Adrenal gland (tissue), 12 donors: Measurements from ENCODE around the gene TMPRSS3. TPM values are rescaled to one million over a fixed set of nuclear protein-coding genes. Genes with fewer than 3 reads are reported as not detected.

Experiments
- DNase-seq, 7 donors: peaks; one replicate each; pipeline ENCODE4 v3.0.0-alpha.2; 2019 to 2020
- H3K27ac ChIP-seq, 5 donors: fragments of 200-600 bp; sonication (generic) in 4 of 5; 1 replicate in 3 of 5; 2 replicates in 2 of 5; pipeline versions ENCODE4 v1.5.1 to v1.8.0; 2016 to 2020; ENCODE audit warnings: mild to moderate bottlenecking in 1 of 5
- H3K27me3 ChIP-seq: fragments of 200-600 bp; 2 replicates; pipeline ENCODE4 v1.8.0; 2021
- H3K36me3 ChIP-seq, 2 donors: fragments of 200-600 bp; replicated peaks in 1 of 2; 1 replicate in 1 of 2; 2 replicates in 1 of 2; pipeline versions ENCODE4 v1.5.1 to v1.8.0; 2018 to 2022
- H3K4me1 ChIP-seq, 2 donors: fragments of 200-600 bp; replicated peaks in 1 of 2; 1 replicate in 1 of 2; 2 replicates in 1 of 2; pipeline versions ENCODE4 v1.5.1 to v1.8.0; 2018 to 2021
- H3K4me3 ChIP-seq, 4 donors: fragments of 200-600 bp; sonication (generic) in 3 of 4; one replicate each; pipeline ENCODE4 v1.5.1; 2016 to 2018
- H3K9me3 ChIP-seq, 3 donors: fragments of 200-600 bp; sonication (generic) in 1 of 3; replicated peaks in 1 of 3; 1 replicate in 2 of 3; 2 replicates in 1 of 3; pipeline versions ENCODE4 v1.5.1 to v1.8.0; 2016 to 2021
- CTCF ChIP-seq, 6 experiments: fragments of 450-650 bp in 4 of 6; fragments of 200-600 bp in 2 of 6; sonication (generic) in 1 of 6; IDR thresholded peaks; 1 replicate in 5 of 6; 2 replicates in 1 of 6; pipeline versions ENCODE4 v1.5.1 to v1.8.0; 2016 to 2021; ENCODE audit warnings: antibody characterized with exemption in 6 of 6, mild to moderate bottlenecking in 2 of 6, moderate library complexity in 1 of 6
- POLR2A ChIP-seq, 2 donors: fragments of 450-650 bp; IDR thresholded peaks; one replicate each; pipeline ENCODE4 v1.6.1; 2017; ENCODE audit warnings: antibody characterized with exemption in 2 of 2, mild to moderate bottlenecking in 2 of 2, moderate library complexity in 1 of 2
- WGBS, 4 donors: extraction: QIAGEN DNeasy Blood & Tissue Kit in 2 of 4; methylation state at CpG; one replicate each; pipeline versions ENCODE4 v1.1.5 to v1.1.7; 2013 to 2017; 5-methylcytosine and 5-hydroxymethylcytosine counted together
- intact Hi-C, 2 donors: fragments of 100-400 bp; cut with DNase I; formaldehyde crosslinking; loops; one replicate each; pipeline versions ENCODE4 v1.14.1 to v1.15.0; 2022 to 2023
- polyA plus RNA-seq, 3 donors: library from polyadenylated mRNA; stranded (reverse); fragments of 200-250 nt in 2 of 3; fragments of 350-450 nt in 1 of 3; fragmentation: Illumina TruSeq in 1 of 3; extraction: RNeasy Lipid Tissue Mini Kit (QIAGEN cat#74804) in 1 of 3; gene quantifications; one replicate each; pipeline ENCODE4 v1.2.3, GENCODE V29; 2013 to 2014
- total RNA-seq, 9 donors: library from RNA; depleted of rRNA in 4 of 9; stranded (reverse); fragments of >200 nt in 4 of 9; fragments of 120-200 nt in 1 of 9; fragmentation: NEBNext Ultra II Directional in 1 of 9; extraction: Animal tissue kit (Norgen Biotek cat#: 25700) in 1 of 9; gene quantifications; one replicate each; pipeline versions ENCODE4 v1.1.0 to v1.2.4, GENCODE V29; 2013 to 2023
- donor health status: healthy with polysubstance abuse.
- donor health status: Bipolar disorder and iron deficiency.
- donor health status: DM: yes; HTN: yes; CAD: no.
- donor health status: DM: no; HTN: no; CAD: no.
- donor health status: DM: no; HTN: no; CAD: no.
- donor health status: DM: yes; HTN: yes; CAD: no.

TMPRSS3 gene
- total and polyA plus RNA-seq, 12 donors: 0.14 to 2.9 (median 0.38) TPM; not detected in 3

GRCh38 chr21:42360317-42360716 lies 35.5 kb downstream of the TMPRSS3 start:
- 67 to 81% (median 75%) methylated on average over 2 of the region's 2 CpGs for WGBS, 4 donors
- no peaks in the 10 kb centered on the region for H3K36me3 ChIP-seq
- H3K27ac ChIP-seq: no peak overlapping the region
- H3K27me3 ChIP-seq: peaks cover 6% of the 10 kb centered on the region
- no peaks in the 10 kb centered on the region for H3K4me1 ChIP-seq
- no peaks in the 10 kb centered on the region for H3K9me3 ChIP-seq
- TF ChIP-seq CTCF (IDR thresholded peaks at IDR 0.05) (no peak), POLR2A (IDR thresholded peaks at IDR 0.05) (no peak)
- intact Hi-C loops: no loop called here
- DNase-seq: no peak
- H3K4me3 ChIP-seq: no peak overlapping the region

GRCh38 chr21:42358937-42359336 lies 36.9 kb downstream of the TMPRSS3 start:
- Histone ChIP-seq H3K36me3 (no peaks in the 10 kb centered on the region), H3K4me3 (no peak overlapping the region), H3K9me3 (no peaks in the 10 kb centered on the region), H3K27me3 (no peaks in the 10 kb centered on the region), H3K4me1 (no peaks in the 10 kb centered on the region), H3K27ac (no peak overlapping the region)
- intact Hi-C loops: no loop called here
- no peak for DNase-seq
- TF ChIP-seq CTCF (IDR thresholded peaks at IDR 0.05): no peak
- TF ChIP-seq POLR2A (IDR thresholded peaks at IDR 0.05): no peak
- 80 to 90% (median 85%) methylated on average over 13 of the region's 13 CpGs for WGBS, 4 donors

GRCh38 chr21:42358261-42358660 lies 37.6 kb downstream of the TMPRSS3 start:
- no peak overlapping the region for H3K4me3 ChIP-seq
- H3K36me3 ChIP-seq: no peaks in the 10 kb centered on the region
- WGBS, 4 donors: 89 to 94% (median 92%) methylated on average over 12 of the region's 12 CpGs
- H3K4me1 ChIP-seq: no peaks in the 10 kb centered on the region
- intact Hi-C loops: no loop called here
- no peaks in the 10 kb centered on the region for H3K9me3 ChIP-seq
- no peaks in the 10 kb centered on the region for H3K27me3 ChIP-seq
- no peak overlapping the region for H3K27ac ChIP-seq
- TF ChIP-seq POLR2A (IDR thresholded peaks at IDR 0.05): no peak
- no peak for TF ChIP-seq CTCF (IDR thresholded peaks at IDR 0.05)
- DNase-seq: no peak

GRCh38 chr21:42357307-42357706 lies 38.5 kb downstream of the TMPRSS3 start:
- TF ChIP-seq POLR2A (IDR thresholded peaks at IDR 0.05) (no peak), CTCF (IDR thresholded peaks at IDR 0.05) (no peak)
- Histone ChIP-seq H3K4me1 (no peaks in the 10 kb centered on the region), H3K9me3 (no peaks in the 10 kb centered on the region), H3K36me3 (no peaks in the 10 kb centered on the region), H3K27me3 (no peaks in the 10 kb centered on the region), H3K4me3 (no peak overlapping the region), H3K27ac (no peak overlapping the region)
- WGBS, 4 donors: 62 to 82% (median 73%) methylated on average over 3 of the region's 3 CpGs
- DNase-seq: no peak
- intact Hi-C loops: no loop called here
